H7 (cell line): ENCODE measurements around the gene TOP2B. TPM values are rescaled to one million over a fixed set of nuclear protein-coding genes. Genes with fewer than 3 reads are reported as not detected.

Source experiments
- DNase-seq: peaks from one replicate; pipeline ENCODE4 v3.0.0; 2012
- H3K27me3 ChIP-seq: 2 replicates; pipeline ENCODE4 v1.6.0; 2011; ENCODE audit warnings: mild to moderate bottlenecking, low read length; ENCODE audit not compliant: control insufficient read depth, insufficient read depth
- H3K36me3 ChIP-seq: replicated peaks from 2 replicates; pipeline ENCODE4 v1.5.1; 2011; ENCODE audit warnings: low read length; ENCODE audit not compliant: control insufficient read depth, insufficient read depth
- H3K4me3 ChIP-seq: 2 replicates; pipeline ENCODE4 v1.5.1; 2011; ENCODE audit warnings: low read depth, mild to moderate bottlenecking, control low read depth, low read length, moderate library complexity; ENCODE audit not compliant: insufficient read depth
- total RNA-seq: library from RNA; depleted of rRNA; stranded (reverse); fragments of >200 nt; shearing (Covaris generic); gene quantifications from 2 replicates; pipeline ENCODE4 v1.2.3, GENCODE V29; 2014

The TOP2B gene
- total RNA-seq, 1 experiment from 2014 or later = 81.2 TPM

- no peaks in the 10 kb centered on the region for H3K36me3 ChIP-seq
- H3K27me3 ChIP-seq = no peaks in the 10 kb centered on the region
- no peak for DNase-seq
- H3K4me3 ChIP-seq = no peak overlapping the region
These were observed 90.4 kb downstream of the TOP2B start for GRCh38 chr3:25574172-25574765.

- H3K27me3 ChIP-seq = no peaks in the 10 kb centered on the region
- H3K36me3 ChIP-seq = no peaks in the 10 kb centered on the region
- DNase-seq = no peak
- H3K4me3 ChIP-seq = no peak overlapping the region
These were observed 91.1 kb downstream of the TOP2B start for GRCh38 chr3:25573386-25574171.

DNA sequence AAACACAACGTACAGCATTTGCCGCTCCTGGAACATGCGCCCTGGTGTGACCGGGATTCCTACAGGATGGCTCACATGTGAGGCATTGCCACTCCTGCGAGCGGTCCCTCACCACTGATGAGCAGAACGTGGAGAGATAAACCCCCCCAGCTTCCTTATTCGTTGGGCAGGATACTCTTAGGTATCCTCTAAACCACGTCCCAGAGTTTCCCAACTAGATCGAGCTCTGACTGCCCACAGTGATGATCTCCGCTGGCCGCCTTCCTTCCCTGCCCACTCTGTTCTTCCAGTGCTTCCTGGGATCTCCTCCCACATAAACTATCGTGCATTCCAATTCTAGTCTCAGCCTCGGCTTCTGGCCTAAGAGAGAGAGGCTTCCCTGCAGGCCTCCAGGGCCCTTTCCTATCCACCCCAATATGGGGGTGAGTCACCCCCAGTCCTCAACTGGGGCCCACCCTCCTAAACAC is 91.8 kb downstream of the TOP2B start:
- Histone ChIP-seq H3K4me3 (no peak overlapping the region), H3K36me3 (no peaks in the 10 kb centered on the region), H3K27me3 (no peaks in the 10 kb centered on the region)
- no peak for DNase-seq

DNA sequence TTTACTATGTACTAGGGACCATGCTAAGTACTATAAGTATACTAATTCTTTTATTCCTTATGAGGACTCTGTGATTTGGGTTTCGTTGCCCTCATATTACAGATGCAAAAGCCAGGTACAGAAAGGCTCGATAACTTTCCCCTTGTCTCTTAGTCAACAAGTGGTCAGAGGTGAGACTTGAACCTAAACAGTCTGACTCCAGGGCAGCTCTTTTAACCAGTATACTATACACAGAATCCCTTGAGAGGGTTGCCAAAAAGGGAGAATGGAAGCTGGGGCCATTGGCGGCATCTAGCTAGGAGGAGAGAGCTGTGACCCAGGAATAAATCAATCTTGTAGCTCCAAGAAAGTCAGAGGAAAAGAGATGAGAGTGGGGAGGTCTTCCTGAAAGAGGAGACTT is 92.4 kb downstream of the TOP2B start:
- Histone ChIP-seq H3K36me3 (no peaks in the 10 kb centered on the region), H3K27me3 (no peaks in the 10 kb centered on the region), H3K4me3 (no peak overlapping the region)
- no peak for DNase-seq

DNA sequence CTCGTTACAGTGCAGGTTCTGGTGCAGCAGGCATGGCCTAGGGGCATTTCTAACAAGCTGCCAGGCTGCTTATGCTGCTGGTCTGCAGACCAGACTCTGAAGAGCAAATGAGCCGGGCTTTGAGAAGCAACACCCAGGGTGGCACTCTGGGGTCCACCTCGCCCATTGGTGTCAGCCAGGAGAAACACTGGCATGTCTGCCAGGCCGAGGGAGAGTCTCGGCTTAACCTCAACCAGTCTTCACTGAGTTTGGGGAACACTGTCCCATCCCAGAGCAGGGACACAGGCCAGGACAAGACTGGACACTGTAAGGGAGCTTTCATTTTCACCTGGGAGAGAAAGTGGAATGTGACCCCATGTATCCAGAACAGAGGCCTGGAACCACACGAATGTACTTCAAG is 93.4 kb downstream of the TOP2B start:
- DNase-seq = no peak
- no peak overlapping the region for H3K4me3 ChIP-seq
- no peaks in the 10 kb centered on the region for H3K36me3 ChIP-seq

GRCh38 chr3:25568525-25569078 is 96.1 kb downstream of the TOP2B start:
- no peaks in the 10 kb centered on the region for H3K36me3 ChIP-seq
- no peak for DNase-seq
- no peaks in the 10 kb centered on the region for H3K27me3 ChIP-seq
- no peak overlapping the region for H3K4me3 ChIP-seq

More for the DNA sequence above, 93.4 kb downstream of the TOP2B start:
- no peaks in the 10 kb centered on the region for H3K27me3 ChIP-seq

GRCh38 chr3:25567806-25568524 is 96.7 kb downstream of the TOP2B start:
- Histone ChIP-seq H3K36me3 (no peaks in the 10 kb centered on the region), H3K27me3 (no peaks in the 10 kb centered on the region), H3K4me3 (no peak overlapping the region)
- no peak for DNase-seq

- no peak for DNase-seq
- Histone ChIP-seq H3K4me3 (no peak overlapping the region), H3K36me3 (no peaks in the 10 kb centered on the region), H3K27me3 (no peaks in the 10 kb centered on the region)
These were observed 97.3 kb downstream of the TOP2B start for GRCh38 chr3:25567388-25567787.

- Histone ChIP-seq H3K36me3 (no peaks in the 10 kb centered on the region), H3K27me3 (no peaks in the 10 kb centered on the region), H3K4me3 (no peak overlapping the region)
- DNase-seq = peak; percentile 45
These were observed 98.3 kb downstream of the TOP2B start for GRCh38 chr3:25566358-25566920.

- no peaks in the 10 kb centered on the region for H3K36me3 ChIP-seq
- H3K27me3 ChIP-seq = no peaks in the 10 kb centered on the region
- DNase-seq = no peak
These were observed 98.9 kb downstream of the TOP2B start for GRCh38 chr3:25565807-25566206.

DNA sequence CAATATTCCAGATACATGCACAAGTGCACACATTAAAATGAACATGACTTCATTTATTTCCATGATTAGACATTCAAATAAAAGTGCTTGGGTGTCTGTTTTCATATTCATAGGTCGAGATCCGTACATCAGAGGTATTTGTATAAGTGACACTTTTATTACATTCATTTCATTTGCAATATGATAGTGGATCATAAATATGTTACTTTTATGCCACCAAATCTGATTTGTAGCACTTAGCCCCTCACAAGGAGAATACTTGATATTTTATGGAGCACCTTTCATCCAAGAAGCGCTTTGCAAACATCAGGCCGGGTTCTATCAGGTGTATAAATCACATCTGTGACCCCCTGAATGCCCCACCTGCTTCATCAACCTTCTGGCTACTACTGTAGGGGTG is 100.6 kb downstream of the TOP2B start:
- H3K27me3 ChIP-seq = no peaks in the 10 kb centered on the region
- H3K4me3 ChIP-seq = no peak overlapping the region
- DNase-seq = no peak
- H3K36me3 ChIP-seq = no peaks in the 10 kb centered on the region

More at GRCh38 chr3:25565807-25566206, 98.9 kb downstream of the TOP2B start:
- no peak overlapping the region for H3K4me3 ChIP-seq

DNA sequence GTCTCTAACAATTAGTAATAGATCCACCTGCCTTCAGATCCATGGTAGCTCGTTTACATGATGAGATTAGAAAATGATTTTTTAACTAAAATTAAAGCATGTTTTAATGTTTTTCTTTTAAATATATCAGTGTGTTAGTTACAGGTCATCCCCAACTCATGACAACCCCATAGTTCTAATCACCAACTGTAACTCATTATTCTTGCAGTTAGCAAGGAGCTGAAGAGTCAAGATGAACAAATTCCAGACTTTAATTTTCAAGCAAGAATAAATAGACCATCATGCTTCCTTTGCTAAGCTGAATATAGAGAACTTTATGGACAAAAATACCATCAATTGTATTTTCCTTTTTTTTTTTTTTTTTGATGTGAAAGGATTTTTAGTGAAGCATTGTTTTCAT is 101.1 kb downstream of the TOP2B start:
- no peak for DNase-seq
- no peaks in the 10 kb centered on the region for H3K36me3 ChIP-seq
- no peaks in the 10 kb centered on the region for H3K27me3 ChIP-seq
- H3K4me3 ChIP-seq = no peak overlapping the region

GRCh38 chr3:25558796-25559195 is 105.9 kb downstream of the TOP2B start:
- no peak for DNase-seq
- Histone ChIP-seq H3K36me3 (no peaks in the 10 kb centered on the region), H3K27me3 (no peaks in the 10 kb centered on the region), H3K4me3 (no peak overlapping the region)

DNA sequence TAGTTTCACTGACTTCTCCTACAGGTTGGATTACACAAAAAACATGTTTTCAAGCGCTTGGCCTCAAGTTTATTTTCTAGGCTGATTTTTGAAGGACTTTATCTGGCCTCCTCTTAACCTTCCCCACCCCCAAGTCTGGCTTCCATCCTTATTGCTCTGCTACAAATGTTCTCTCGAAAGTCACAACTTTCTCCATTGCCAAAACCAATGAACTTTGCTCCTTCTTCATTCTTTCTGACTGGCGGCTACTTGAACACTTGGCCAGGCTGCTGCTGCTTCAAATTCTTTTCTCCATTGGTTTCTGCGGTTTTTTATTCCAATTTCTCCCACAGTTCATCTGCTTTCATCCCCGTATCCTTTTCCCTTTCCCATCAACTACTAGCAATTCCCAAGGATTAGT is 106.6 kb downstream of the TOP2B start:
- Histone ChIP-seq H3K27me3 (no peaks in the 10 kb centered on the region), H3K36me3 (no peaks in the 10 kb centered on the region), H3K4me3 (no peak overlapping the region)
- no peak for DNase-seq
